Hematopoietic multipotent progenitor cell treated with erythropoietin and hydrocortisone succinate and interleukin-3 and kit ligand, for 4 days (in vitro differentiated cells): ENCODE data around the gene OR10G2.
A peak's percentile ranks its signal among the peaks of the same experiment; 100 is the strongest.
"Not testable (repeated sequence)": the region's sequence is repeated elsewhere in the genome, so short reads cannot be mapped to it uniquely, and the experiment has no call there.

Experiments used
- DNase-seq: peaks from one replicate; pipeline ENCODE4 v3.0.0-alpha.2; 2015

OR10G2 gene

GRCh38 chr14:21634840-21635239, at the start of gene OR10G2:
Gene OR10G2, minus strand, starts transcription at chr14:21634940. Its CDS starts 98 bp downstream, at chr14:21634842.
- no peak for DNase-seq

- no peak for DNase-seq
These were observed 45.3 kb upstream of the OR10G2 start for GRCh38 chr14:21680072-21680471.

GRCh38 chr14:21675566-21675965, 40.8 kb upstream of the OR10G2 start:
- DNase-seq: no peak

DNA sequence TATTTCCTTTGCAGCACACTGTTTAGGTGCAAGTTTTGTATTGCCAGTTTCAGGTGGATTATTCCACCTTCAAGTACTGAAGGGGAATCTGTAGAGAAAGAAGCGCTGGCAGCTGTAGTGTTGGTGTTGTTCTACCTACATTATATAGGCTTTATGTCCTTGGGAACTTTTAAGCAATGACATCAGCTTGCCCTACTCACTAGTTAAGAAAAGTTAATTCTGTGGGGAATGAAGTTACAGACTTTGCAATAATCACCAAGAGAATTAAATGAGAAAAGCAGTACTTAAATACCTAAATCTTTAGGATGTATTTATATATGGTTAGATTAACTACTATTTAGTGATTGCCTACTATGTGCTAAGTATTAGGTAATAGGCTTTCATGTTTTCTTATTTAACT, 39.0 kb upstream of the OR10G2 start, which contains the start of gene OR4E1:
TSS of gene OR4E1 (minus strand) at position 101 of the 400 bp plus-strand sequence. CDS start 2,883 bp downstream, outside the sequence.
- DNase-seq: no peak

- peak; percentile 38 for DNase-seq
These were observed 37.4 kb upstream of the OR10G2 start for GRCh38 chr14:21672116-21672515.

DNA sequence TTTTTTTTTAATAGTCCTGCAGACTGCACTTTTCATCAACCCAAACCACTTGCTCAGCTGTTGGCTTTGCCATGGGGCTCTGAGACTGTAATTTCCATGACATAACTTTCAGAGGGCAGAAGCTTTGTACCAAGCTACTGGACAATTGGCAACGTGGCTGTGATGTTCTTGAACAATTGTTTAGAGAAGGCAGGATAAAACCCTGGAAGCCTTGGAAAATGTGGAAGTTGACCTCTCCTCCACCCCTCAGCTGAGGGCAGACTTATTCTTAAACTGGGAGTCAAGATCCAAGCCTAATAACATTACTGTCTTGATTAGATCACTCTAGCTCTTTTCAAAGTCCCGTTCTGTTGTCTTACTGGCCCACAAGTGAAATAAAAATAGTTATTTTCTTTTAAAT, 36.6 kb upstream of the OR10G2 start:
- DNase-seq: no peak

DNA sequence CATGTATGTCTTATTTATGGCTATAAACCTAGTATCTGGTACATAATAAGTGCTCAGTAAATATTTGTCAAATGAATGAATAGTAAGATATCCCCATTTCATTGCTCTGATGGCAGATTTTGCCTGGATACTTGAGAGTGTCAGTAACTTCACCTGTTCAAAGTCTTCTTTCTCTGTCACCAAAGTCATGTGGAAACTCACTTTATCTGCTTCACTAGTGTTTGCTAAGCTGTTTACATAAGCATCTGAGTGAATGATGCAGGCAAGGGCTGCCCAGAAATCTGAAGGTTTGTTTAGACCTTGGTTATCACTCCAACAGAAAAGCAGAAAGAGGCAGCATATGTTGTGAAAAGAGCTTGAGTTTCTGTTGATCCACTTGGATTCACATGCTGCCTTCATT, 34.5 kb upstream of the OR10G2 start:
- DNase-seq: no peak

DNA sequence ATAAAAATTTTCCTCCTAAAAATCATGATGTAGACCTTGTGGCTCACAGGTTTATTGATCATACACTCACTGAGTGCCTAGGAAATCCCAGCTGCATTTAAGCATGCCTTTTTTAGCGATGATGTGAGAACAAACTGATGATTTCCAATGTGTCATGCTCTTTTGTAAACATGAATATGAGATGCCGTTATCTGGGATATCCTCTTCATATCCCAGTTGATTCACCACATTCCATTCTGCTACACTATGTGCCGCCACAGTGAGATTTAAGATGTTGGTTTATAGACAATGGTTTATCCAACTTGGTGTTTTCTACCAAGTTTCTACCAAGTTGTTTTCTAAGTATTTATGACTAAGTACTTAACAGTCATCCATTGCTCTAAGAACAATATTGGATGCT, 33.6 kb upstream of the OR10G2 start:
- no peak for DNase-seq

DNA sequence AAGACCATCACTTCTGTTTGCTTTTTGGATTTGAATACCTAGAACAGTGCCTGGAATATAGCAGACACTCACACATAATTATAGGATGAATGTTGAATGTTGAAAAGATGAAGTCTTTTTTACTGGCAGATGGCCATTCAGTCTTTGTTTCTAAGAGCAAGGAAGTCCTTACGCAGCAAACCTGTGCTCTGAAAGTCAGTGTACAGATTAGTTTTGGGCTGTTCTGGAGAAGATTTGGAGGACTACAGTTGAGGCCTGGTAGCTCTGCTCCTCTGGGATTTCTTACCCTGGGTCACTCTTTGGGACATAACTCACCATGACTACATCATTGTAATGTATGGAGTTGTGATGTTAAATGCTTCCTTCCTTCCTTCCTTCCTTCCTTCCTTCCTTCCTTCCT, 22.2 kb upstream of the OR10G2 start:
- DNase-seq: no peak

DNA sequence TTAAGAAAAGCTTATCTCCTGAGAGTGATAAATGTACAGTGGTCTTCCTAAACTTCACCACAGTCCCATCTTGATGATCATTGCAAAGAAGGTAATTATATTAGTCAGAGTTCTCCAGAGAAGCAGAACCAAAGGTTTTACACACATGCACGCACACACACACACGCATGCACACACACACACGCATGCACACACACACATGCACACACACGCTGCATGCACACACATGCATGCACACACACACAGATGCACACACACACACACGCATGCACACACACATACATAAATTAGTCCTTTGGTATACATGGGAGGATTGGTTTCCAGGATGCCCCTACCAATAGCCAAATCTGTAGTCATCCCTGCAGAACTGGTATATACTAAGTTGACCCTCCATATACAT, 19.5 kb upstream of the OR10G2 start:
- no peak for DNase-seq

- no peak for DNase-seq
These were observed 18.7 kb upstream of the OR10G2 start, which contains the start of gene OR4E2 for GRCh38 chr14:21653331-21653885. Gene OR4E2, plus strand, starts transcription at chr14:21653835. Its CDS starts 11,248 bp downstream, at chr14:21665083.

GRCh38 chr14:21652209-21652808, 17.6 kb upstream of the OR10G2 start:
- no peak for DNase-seq

DNA sequence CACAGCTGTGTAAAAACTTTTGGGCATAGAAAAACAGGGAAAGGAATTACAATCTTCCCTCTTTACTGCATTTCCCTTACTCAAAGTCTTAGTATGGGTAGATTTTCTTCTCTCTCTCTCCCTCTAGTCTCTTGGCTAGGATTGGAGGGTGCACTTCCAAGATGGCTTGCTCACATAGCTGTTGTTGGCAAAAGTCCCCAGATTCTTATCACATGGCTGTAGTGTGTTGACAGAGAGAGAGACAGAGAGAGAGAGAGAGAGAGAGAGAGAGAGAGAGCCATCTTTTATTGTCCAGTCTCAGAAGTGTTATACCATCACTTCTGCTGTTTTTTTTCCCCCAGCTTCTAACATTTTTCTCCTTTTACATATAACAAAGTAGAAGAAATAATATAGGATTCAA, 12.6 kb upstream of the OR10G2 start:
- peak; percentile 1 for DNase-seq

DNA sequence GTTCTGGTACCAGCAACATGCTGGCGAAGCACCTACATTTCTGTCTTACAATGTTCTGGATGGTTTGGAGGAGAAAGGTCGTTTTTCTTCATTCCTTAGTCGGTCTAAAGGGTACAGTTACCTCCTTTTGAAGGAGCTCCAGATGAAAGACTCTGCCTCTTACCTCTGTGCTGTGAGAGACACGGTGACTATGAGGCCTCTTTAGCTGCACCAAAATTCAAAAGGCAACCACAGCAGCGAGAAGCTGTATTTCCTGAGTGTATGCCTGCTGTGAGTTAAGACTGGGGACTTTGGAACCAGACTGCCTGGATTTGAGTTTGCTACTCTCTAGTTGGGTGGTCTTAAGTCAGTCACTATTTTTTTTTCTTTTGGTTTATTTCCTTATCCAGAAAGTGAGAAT, 8.7 kb upstream of the OR10G2 start:
- DNase-seq: no peak

DNA sequence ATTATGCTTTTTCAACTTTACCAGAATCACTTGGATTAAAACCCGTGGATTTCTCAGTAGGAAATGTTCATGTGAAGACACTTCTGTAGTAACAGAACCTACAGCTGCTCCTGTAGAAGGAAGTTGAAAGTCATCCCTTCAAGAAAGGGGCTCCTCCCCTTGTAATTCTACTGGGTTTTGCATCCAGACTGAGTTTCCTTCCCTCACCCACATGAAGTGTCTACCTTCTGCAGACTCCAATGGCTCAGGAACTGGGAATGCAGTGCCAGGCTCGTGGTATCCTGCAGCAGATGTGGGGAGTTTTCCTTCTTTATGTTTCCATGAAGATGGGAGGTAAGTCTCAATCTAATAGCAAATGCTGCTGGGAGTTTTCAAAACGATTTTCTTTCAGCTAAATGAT, 7.9 kb upstream of the OR10G2 start:
- no peak for DNase-seq

GRCh38 chr14:21631084-21631483, 3.7 kb downstream of the OR10G2 start:
- no peak for DNase-seq

DNA sequence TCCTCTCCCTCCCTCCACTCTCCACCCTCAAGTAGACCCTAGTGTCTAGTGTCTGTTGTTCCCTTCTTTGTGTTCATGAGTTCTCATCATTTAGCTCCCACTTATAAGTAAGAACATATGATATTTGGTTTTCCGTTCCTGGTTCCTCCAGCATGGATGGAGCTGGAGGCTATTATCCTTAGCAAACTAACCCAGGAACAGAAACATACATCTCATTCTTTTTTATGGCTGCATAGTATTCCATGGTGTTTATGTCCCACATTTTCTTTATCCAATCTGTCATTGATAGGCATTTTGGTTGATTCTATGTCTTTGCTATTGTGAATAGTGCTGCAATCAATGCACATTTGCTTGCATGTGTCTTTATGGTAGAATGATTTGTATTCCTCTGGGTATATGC, 4.2 kb downstream of the OR10G2 start:
- DNase-seq: not testable (repeated sequence)

DNA sequence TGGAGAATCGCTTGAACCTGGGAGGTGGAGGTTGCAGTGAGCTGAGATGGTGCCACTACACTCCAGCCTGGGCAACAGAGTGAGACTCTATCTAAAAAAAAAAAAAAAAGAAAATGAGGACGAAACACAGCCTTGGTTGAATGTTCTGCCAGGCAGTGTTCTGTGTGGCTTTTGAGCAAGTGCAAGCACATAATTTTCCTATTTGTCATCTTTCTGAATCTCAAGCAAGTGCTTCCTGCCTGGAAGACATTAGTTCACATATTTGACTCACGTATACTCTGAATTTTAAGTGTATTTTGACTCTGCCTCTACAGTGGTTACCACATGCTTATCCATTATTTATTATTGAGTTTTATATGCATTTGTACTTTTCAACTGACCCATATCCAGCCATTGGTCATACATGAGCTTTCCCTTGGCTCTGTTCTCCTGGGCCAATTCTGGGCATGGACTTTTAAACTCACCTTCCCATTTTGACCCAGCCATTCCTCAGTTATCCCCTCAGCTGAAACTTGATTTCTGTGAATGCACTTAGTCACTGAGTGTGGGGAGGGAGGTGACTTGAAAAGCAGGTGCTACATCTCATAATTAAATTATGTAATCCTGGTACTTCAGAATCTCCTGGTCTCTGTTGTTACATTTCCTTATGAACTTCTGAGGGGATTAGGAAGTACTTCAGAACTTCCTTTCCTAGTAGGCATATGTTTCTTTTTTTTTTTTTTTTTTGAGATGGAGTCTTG, 8.1 kb downstream of the OR10G2 start:
- no peak for DNase-seq

- DNase-seq: no peak
These were observed 17.1 kb downstream of the OR10G2 start for GRCh38 chr14:21617614-21618013.

- DNase-seq: no peak
These were observed 20.5 kb downstream of the OR10G2 start for GRCh38 chr14:21614240-21614639.

- DNase-seq: peak; percentile 3
These were observed 22.4 kb downstream of the OR10G2 start for GRCh38 chr14:21612324-21612723.

DNA sequence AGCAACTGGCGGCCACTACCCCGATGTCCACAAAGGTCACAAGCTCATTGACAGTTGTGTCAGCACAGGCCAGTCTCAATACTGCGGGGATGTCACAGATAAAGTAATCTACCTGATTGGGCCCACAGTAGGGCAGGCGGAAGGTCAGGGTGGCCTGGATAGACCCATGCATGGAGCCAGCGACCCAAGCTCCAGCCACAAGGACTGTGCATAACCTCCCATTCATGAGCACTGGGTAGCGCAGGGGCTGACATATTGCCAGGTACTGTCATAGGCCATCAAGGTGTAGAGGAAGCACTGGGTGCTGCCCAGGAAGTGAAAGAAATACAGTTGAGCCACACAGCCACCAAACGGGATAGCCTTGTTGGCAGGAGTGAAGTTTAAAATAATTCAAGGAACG, 32.6 kb downstream of the OR10G2 start:
- not testable (repeated sequence) for DNase-seq

DNA sequence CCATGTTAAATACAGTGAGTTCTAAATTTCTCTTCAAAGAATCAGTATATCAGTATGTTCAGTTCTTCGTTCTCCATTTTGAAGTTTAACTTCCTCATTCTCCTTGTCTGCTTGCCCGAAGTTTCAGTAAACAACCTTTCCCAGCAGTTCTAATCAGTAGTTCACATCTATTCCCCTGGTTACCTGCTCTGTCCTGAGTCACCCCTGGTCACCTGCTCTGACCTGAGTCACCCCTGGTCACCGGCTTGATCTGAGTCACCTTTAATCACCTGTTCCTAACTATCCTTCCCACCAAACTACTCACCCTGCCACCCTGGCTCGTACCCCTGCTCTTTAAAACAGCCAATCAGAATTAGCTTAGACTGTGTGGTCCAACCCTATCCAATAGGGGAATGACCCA, 45.4 kb downstream of the OR10G2 start:
- no peak for DNase-seq
